Endothelial cell of umbilical vein (primary cell): ENCODE data around the gene ZNF273. TPM values are rescaled to one million over a fixed set of nuclear protein-coding genes. Genes with fewer than 3 reads are reported as not detected.
"Not testable (repeated sequence)": the region's sequence is repeated elsewhere in the genome, so short reads cannot be mapped to it uniquely, and the experiment has no call there.

Experiments
- BruUV-seq: library from RNA; stranded (reverse); fragments of 400-500 nt; replicated peaks from 2 replicates; lab custom pipeline; 2021; lab: Mats Ljungman, UMichigan
- CTCF ChIA-PET: fragments of 300-600, 350-600 bp; sonication (Branson Sonifier 250); formaldehyde crosslinking; loops from one replicate; lab custom pipeline; 2021; ENCODE audit warnings: antibody characterized with exemption, inconsistent platforms; lab: Charles Lee
- POLR2A ChIA-PET: fragments of 300-600, 350-600 bp; sonication (Branson Sonifier 250); formaldehyde crosslinking; loops from one replicate; lab custom pipeline; 2021; ENCODE audit warnings: antibody characterized with exemption, inconsistent platforms; lab: Charles Lee
- DNase-seq: peaks from one replicate; pipeline ENCODE4 v3.0.0-alpha.2; 2011; ENCODE audit warnings: low read depth, low spot score
- FAIRE-seq: peaks from 2 replicates; lab custom pipeline; 2011; peaks lifted over from hg19 to GRCh38; lab: Jason Lieb, UNC
- H2AFZ ChIP-seq: 2 replicates; pipeline ENCODE4 v1.6.0; 2012; ENCODE audit warnings: low read depth, low read length, control low read depth, inconsistent platforms
- H3K27ac ChIP-seq: 2 replicates; pipeline ENCODE4 v1.5.1; 2011; ENCODE audit warnings: low read depth, mild to moderate bottlenecking, control low read depth, low read length, moderate library complexity; ENCODE audit not compliant: insufficient read depth
- H3K27me3 ChIP-seq, 2 experiments: 2 replicates each; pipeline versions ENCODE4 v1.6.0 to v1.6.1; 2011; ENCODE audit warnings: low read length in 2 of 2, mixed read lengths in 1 of 2; ENCODE audit not compliant: control insufficient read depth in 2 of 2, insufficient read depth in 2 of 2
- H3K36me3 ChIP-seq, 2 experiments: 2 replicates in 1 of 2; 3 replicates in 1 of 2; pipeline ENCODE4 v1.5.1; 2011; ENCODE audit warnings: low read length in 2 of 2, mild to moderate bottlenecking in 1 of 2, moderate library complexity in 1 of 2; ENCODE audit not compliant: control insufficient read depth in 2 of 2, insufficient read depth in 2 of 2; ENCODE audit errors: extremely low read depth in 1 of 2
- H3K4me1 ChIP-seq: 3 replicates; pipeline ENCODE4 v1.5.1; 2011; ENCODE audit warnings: mild to moderate bottlenecking, low read length; ENCODE audit not compliant: control insufficient read depth, insufficient read depth; ENCODE audit errors: extremely low read depth
- H3K4me2 ChIP-seq: 2 replicates; pipeline ENCODE4 v1.6.1; 2011; ENCODE audit warnings: low read length, control low read depth, mixed read lengths; ENCODE audit not compliant: insufficient read depth
- H3K4me3 ChIP-seq, 3 experiments: fragments of 200-600 bp in 1 of 3; sonication (generic), shearing (Covaris generic) in 1 of 3; replicated peaks in 1 of 3; 2 replicates each; pipeline ENCODE4 v1.5.1; 2011 to 2016; ENCODE audit warnings: control low read depth in 3 of 3, low read length in 3 of 3, mild to moderate bottlenecking in 2 of 3, inconsistent platforms in 1 of 3, low read depth in 1 of 3, moderate library complexity in 1 of 3; ENCODE audit not compliant: insufficient read depth in 1 of 3
- H3K79me2 ChIP-seq: 2 replicates; pipeline ENCODE4 v1.6.0; 2012; ENCODE audit warnings: low read length, inconsistent platforms; ENCODE audit not compliant: control insufficient read depth, insufficient read depth
- H3K9ac ChIP-seq: replicated peaks from 2 replicates; pipeline ENCODE3; 2011; ENCODE audit warnings: low read length, control low read depth; ENCODE audit not compliant: insufficient read depth; ENCODE audit errors: extremely low read depth
- H3K9me1 ChIP-seq: replicated peaks from 3 replicates; pipeline ENCODE4 v1.6.0; 2011; ENCODE audit warnings: mild to moderate bottlenecking, low read length; ENCODE audit not compliant: control insufficient read depth, insufficient read depth; ENCODE audit errors: extremely low read depth
- H3K9me3 ChIP-seq: replicated peaks from 2 replicates; pipeline ENCODE4 v1.5.1; 2012; ENCODE audit warnings: low read length, inconsistent platforms; ENCODE audit not compliant: control insufficient read depth, insufficient read depth
- H4K20me1 ChIP-seq: replicated peaks from 2 replicates; pipeline ENCODE3; 2011; ENCODE audit warnings: mild to moderate bottlenecking, low read length; ENCODE audit not compliant: control insufficient read depth, insufficient read depth; ENCODE audit errors: extremely low read depth
- dilution Hi-C: fragments of 300-500 bp; cut with MboI; formaldehyde crosslinking; loops from one replicate; pipeline ENCODE4 v1.15.0; 2019; ENCODE audit warnings: low sequenced_read_pairs; ENCODE audit not compliant: extremely low pct_ligation_motif_present
- intact Hi-C: fragments of 100-400 bp; cut with micrococcal nuclease; formaldehyde crosslinking; loops from one replicate; pipeline ENCODE4 v1.10.0; 2022
- polyA plus RNA-seq, 4 experiments: library from polyadenylated mRNA; depleted of rRNA in 3 of 4; stranded (reverse) in 3 of 4; unstranded in 1 of 4; fragments of >200 nt; gene quantifications; 2 replicates each; pipeline versions ENCODE4 v1.2.1 to v1.2.3, GENCODE V29; 2011 to 2012; ENCODE audit warnings: missing spikeins in 1 of 4
- total RNA-seq: library from RNA; stranded (reverse); gene quantifications from 2 replicates; pipeline ENCODE4 v1.2.3, GENCODE V29; 2021

ZNF273 gene
- total and polyA plus RNA-seq, 2 donors (not counting 3 experiments of a cell fraction or from before 2014, with no cell fraction given) = 1.4 to 4.1 TPM

DNA sequence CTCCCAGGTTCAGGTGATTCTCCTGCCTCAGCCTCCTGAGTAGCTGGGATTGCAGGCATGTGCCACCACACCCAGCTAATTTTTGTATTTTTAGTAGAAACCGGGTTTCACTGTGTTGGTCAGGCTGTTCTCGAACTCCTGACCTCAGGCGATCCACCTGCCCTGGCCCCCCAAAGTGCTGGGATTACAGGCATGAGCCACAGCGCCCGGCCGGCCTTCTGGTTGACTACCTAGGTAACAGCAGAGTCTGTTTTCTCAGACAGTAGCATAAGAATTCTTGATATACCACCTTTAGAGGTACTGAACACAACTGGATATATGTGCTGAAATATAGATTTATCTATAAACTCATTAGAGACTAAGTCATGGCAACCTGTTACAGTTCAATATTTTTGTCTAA lies 36.9 kb downstream of the ZNF273 start:
- CTCF ChIA-PET = interaction anchor here (0.6 to 3.2 kb wide), 2 partner anchors 11 to 474 kb away, joined by 4 to 9 read pairs; no protein-coding TSS in a partner anchor
- not testable (repeated sequence) for H3K9me3 ChIP-seq

DNA sequence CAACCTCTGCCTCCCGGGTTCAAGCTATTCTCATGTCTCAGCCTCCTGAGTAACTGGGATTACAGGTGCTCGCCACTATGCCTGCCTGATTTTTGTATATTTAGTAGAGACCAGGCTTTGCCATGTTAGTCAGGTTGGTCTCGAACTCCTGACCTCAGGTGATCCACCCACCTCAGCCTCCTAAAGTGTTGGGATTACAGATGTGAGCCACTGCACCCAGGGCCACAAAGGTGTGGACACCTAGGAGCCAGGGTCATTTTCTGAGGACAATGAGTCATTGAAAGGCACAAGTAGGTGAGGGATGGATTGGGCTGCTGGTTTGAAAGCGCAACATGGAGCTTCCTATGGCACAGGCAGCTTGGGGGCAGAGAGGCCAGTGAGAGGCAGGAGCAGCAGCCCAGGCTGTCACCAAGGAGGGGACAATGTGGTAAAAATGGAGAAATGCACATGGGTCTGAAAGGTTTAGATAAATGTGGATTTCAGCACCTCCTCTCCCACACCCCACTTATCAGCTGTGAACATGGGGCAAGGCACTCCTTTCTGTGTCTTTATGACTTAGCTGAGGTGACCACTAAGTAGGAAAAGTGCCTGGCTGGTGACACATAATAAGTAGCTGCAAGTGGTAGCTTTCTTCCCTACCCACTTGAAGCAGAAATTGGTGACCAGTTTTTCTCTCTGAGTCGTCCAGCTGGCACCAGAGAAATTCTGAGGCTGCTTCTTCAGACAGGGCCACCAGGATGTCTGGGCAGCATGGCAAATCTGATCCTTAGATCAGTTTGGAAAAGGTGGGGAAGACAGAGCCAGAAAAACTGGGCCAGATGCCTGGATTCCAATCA lies 41.8 kb downstream of the ZNF273 start:
- H3K4me2 ChIP-seq, CTCF ChIA-PET, H4K20me1 ChIP-seq, H3K4me3 ChIP-seq, BruUV-seq, H3K79me2 ChIP-seq, POLR2A ChIA-PET, FAIRE-seq, H3K9me3 ChIP-seq, H3K36me3 ChIP-seq, intact Hi-C loops, H2AFZ ChIP-seq, dilution Hi-C loops, DNase-seq, H3K27ac ChIP-seq, H3K9ac ChIP-seq, H3K4me1 ChIP-seq, H3K9me1 ChIP-seq: not testable (repeated sequence)
- H3K27me3 ChIP-seq = peaks cover 17 to 27% of the 10 kb centered on the region in 2 experiments

More for the DNA sequence above, 36.9 kb downstream of the ZNF273 start:
- DNase-seq, H3K4me3 ChIP-seq, H3K36me3 ChIP-seq, H3K79me2 ChIP-seq, H3K9me1 ChIP-seq, H3K27ac ChIP-seq, POLR2A ChIA-PET, BruUV-seq, H2AFZ ChIP-seq, H3K9ac ChIP-seq, H3K27me3 ChIP-seq, H3K4me1 ChIP-seq, intact Hi-C loops, FAIRE-seq, H3K4me2 ChIP-seq, dilution Hi-C loops, H4K20me1 ChIP-seq: not testable (repeated sequence)
